Muscle layer of duodenum (tissue), 2 donors: ENCODE measurements around the gene MAST4.

Experiments used
- H3K27ac ChIP-seq: one replicate; pipeline ENCODE4 v1.7.0; 2013; ENCODE audit warnings: mild to moderate bottlenecking, low read length
- H3K27me3 ChIP-seq: one replicate; pipeline ENCODE4 v1.7.0; 2013; ENCODE audit warnings: low read depth, mild to moderate bottlenecking, control low read depth, low read length
- H3K36me3 ChIP-seq, 2 donors: one replicate each; pipeline ENCODE4 v1.7.0; 2013; ENCODE audit warnings: low read length in 2 of 2, control low read depth in 1 of 2, mild to moderate bottlenecking in 1 of 2; ENCODE audit not compliant: insufficient read depth in 2 of 2, control insufficient read depth in 1 of 2
- H3K4me1 ChIP-seq, 2 donors: one replicate each; pipeline ENCODE4 v1.7.0; 2013; ENCODE audit warnings: low read length in 2 of 2, mild to moderate bottlenecking in 2 of 2, control low read depth in 1 of 2, moderate library complexity in 1 of 2; ENCODE audit not compliant: insufficient read depth in 2 of 2, control insufficient read depth in 1 of 2
- H3K4me3 ChIP-seq, 2 donors: one replicate each; pipeline ENCODE4 v1.7.0; 2013; ENCODE audit warnings: low read length in 2 of 2, low read depth in 1 of 2, mild to moderate bottlenecking in 1 of 2
- H3K9me3 ChIP-seq, 2 donors: one replicate each; pipeline ENCODE4 v1.7.0; 2013; ENCODE audit warnings: low read length in 2 of 2, control low read depth in 1 of 2, mild to moderate bottlenecking in 1 of 2; ENCODE audit not compliant: control insufficient read depth in 1 of 2
- donor health status: healthy.

MAST4 gene

DNA sequence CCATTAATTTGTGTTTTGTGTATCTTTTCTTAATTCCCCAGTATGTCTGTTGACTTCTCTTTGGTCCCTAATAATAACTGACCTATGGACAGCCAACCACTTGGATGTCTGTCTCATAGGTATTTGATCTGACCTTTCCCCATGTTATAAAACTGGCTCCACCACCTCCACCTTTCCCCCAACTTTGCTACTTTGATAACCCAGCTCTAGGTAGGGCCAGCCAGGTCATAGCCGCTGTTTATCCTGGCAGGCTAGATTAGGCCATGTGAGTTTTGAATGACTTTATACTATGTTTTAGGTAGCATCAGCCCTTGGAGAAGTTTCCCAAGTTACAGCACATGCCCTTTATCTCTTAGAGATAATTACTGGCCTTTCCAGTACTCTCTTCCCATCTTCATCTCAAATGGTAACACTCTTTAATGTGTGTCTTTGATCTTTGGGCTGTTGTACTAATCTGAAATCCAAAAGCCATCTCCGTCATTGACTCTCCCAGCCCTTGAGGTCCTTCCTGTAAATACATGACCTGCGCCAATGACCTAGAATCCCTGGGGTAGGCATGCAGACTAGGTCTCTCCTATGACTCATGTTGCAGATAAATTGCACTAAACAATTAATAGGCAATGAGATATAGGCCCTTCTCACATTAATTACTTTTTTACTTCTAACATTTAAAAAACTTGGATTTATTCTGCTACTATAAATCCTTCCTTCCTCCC is 447.8 kb downstream of the MAST4 start:
- Histone ChIP-seq H3K9me3 (no peaks in the 10 kb centered on the region), H3K36me3 (no peaks in the 10 kb centered on the region), H3K4me1 (peaks cover 0 to 13% of the 10 kb centered on the region in 2 donors), H3K4me3 (no peak overlapping the region), H3K27me3 (no peaks in the 10 kb centered on the region), H3K27ac (no peak overlapping the region)

DNA sequence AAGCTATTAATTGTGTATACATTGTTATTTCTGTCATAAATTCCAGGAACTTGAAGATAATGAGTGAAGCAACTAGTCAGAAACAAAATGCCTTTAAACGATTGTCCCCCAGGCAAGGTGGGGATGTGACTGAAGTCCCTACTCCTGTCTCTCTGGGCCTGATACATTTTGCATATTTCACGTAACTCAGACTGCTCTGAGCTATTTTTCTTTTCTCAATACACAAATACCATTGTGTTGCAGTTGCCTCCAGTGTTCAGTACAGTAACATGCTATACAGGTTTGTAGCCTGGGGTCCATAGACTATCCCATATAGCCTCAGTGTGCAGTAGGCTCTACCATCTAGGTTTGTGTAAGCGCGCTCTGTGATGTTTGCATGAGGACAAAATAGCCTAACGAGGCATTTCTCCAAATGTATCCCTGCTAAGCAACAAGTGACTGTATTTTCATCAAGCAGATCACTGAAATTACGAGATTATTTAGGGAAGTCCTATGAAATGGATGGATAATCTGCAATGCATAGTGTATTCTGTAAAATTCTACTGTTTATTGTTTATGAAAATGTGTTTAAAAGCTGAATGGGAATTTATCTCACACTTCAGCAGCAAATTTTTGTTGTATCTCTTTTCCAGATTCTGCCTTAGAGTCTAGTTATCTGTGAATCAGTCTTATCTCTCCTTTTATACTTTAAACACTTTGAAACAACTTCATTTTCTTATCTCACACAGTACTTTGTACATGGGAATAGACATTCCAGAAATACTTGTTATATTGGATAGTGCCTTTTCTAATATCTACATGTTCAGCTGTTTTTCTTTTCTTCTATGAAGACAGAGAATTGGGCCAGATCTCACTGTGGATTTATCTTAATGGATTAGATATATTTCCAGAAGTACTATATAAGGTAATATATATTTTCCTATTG is 449.9 kb downstream of the MAST4 start:
- H3K9me3 ChIP-seq, result no peaks in the 10 kb centered on the region
- no peak overlapping the region for H3K27ac ChIP-seq
- H3K4me1 ChIP-seq, result peaks cover 0 to 19% of the 10 kb centered on the region in 2 donors
- peaks cover 0 to 4% of the 10 kb centered on the region in 2 donors for H3K36me3 ChIP-seq
- no peak overlapping the region for H3K4me3 ChIP-seq
- H3K27me3 ChIP-seq, result no peaks in the 10 kb centered on the region

DNA sequence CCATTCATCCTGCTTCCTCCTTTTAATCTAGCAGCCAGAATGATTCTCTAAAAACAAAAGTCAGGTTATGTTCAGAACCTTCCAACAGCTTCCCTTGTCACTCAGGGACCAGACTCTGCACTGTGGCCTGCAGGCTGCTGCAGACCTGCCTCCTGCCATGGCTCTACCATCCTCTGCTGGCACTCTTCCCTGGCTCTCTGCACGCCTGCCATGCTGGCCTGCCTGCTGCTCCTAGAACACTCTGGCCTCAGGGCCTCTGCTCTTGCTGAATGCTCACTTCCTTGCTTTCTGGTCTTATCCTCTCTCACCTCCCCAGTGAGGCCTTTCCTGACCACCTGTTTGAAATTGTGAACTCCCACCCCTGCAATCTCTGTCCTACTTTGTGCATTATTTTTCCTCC is 451.0 kb downstream of the MAST4 start:
- Histone ChIP-seq H3K36me3 (peaks cover 0 to 4% of the 10 kb centered on the region in 2 donors), H3K27me3 (no peaks in the 10 kb centered on the region), H3K4me1 (peaks cover 0 to 19% of the 10 kb centered on the region in 2 donors), H3K27ac (no peak overlapping the region), H3K9me3 (no peaks in the 10 kb centered on the region), H3K4me3 (no peak overlapping the region)

DNA sequence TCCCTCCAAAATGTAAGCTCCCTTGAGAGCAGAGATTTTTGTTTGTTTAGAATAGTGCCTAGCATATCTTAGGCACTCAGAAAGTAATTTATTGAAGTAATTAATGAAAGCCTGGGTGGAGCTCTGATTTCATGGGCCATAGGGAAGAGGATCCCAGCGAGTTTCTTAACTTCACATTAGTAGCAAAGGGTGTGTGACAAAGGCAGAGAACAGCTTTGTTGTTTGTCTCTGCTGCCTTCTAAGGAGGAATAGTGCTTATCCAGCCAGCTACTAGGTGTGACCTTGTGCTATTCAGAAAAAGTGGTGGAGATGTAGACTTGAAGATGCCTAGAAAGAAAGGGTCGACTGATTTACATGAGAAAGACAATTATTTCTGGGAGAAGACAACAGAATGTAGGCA is 451.4 kb downstream of the MAST4 start:
- H3K4me1 ChIP-seq, result peaks cover 0 to 16% of the 10 kb centered on the region in 2 donors
- H3K27me3 ChIP-seq, result no peaks in the 10 kb centered on the region
- H3K9me3 ChIP-seq, result no peaks in the 10 kb centered on the region
- H3K4me3 ChIP-seq, result no peak overlapping the region
- no peak overlapping the region for H3K27ac ChIP-seq
- peaks cover 0 to 4% of the 10 kb centered on the region in 2 donors for H3K36me3 ChIP-seq

DNA sequence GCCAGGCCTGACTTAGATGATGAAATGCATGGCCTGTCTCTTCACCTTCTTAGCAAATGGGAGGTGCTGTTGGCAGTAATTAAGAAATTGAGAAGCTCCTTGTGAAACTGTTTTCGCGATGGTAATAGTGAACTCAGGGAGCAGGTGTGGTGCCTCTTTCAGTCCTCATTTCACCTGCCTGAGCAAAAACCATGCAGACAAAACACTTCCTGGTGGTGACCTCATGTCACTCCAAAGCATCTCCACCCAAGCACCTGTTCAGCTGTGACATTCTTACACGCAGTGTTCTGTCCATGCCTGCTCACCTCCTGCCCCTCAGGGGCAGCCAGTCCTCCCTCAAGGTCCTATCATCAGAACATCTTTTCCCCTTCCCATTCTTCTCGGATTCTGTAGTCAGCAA is 453.9 kb downstream of the MAST4 start:
- peaks cover 0 to 4% of the 10 kb centered on the region in 2 donors for H3K36me3 ChIP-seq
- H3K27me3 ChIP-seq, result no peaks in the 10 kb centered on the region
- H3K4me1 ChIP-seq, result peaks cover 0 to 21% of the 10 kb centered on the region in 2 donors
- H3K27ac ChIP-seq, result peak overlapping the region; percentile 10
- H3K4me3 ChIP-seq, result no peak overlapping the region
- H3K9me3 ChIP-seq, result no peaks in the 10 kb centered on the region

DNA sequence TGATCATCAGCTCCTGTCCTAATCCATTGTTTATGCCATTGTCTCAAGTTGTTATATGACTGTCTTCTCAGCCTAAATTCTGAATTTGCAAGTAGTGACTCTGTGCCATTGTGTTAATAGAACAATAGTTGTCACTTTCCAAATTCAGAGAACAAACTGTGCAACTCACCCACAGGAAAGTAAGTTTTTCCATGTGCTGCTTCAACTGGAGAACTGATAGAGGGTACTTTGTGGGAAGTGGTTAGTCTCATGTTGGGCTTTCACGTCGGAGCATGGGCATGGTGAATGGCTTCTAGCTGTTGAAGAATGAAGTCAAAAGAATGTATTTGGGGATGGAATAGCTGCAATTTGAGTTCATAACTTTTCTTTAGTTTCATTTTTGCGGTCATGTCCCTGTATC is 454.4 kb downstream of the MAST4 start:
- Histone ChIP-seq H3K4me3 (no peak overlapping the region), H3K27ac (peak overlapping the region; percentile 10), H3K4me1 (peaks cover 0 to 21% of the 10 kb centered on the region in 2 donors), H3K36me3 (peaks cover 0 to 4% of the 10 kb centered on the region in 2 donors), H3K27me3 (no peaks in the 10 kb centered on the region), H3K9me3 (no peaks in the 10 kb centered on the region)

DNA sequence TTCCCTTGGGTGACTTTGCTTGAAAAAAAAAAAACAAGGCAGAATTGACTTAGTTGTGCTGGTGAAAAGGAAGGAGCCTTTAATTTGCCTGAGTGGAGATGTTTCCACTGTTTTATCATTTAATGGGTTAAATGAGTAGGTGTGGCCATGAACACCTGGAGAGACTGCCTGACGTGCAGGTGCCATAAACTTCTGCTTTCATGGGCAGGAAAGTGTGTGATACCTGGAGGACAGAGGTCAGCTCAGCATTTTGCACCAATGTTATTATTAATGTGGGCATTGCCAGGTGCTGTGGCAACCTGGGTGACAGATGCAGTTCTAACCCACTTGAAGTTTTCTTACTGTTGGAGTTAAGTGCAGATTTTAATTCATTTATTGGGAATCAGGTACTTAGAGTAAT is 455.0 kb downstream of the MAST4 start:
- Histone ChIP-seq H3K4me3 (no peak overlapping the region), H3K9me3 (no peaks in the 10 kb centered on the region), H3K4me1 (peaks cover 0 to 21% of the 10 kb centered on the region in 2 donors), H3K27me3 (no peaks in the 10 kb centered on the region), H3K36me3 (peaks cover 0 to 4% of the 10 kb centered on the region in 2 donors), H3K27ac (no peak overlapping the region)

DNA sequence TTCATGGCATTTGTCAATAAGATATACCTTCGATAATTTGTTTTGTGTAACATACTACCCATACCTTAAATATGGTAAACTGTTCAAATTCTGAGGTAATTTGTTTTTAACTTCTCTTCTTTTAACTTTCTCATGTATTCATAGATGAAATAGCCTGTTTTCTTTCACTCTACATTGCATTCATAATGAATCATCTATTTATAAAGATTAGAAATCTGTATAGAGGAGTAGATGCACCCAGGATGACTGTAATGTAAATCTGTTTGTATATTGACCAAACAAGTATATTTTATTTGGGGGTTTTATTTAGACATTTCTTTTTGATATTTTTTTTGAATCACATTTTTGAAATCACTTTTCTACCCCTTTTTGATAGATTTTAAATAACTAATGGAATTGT is 455.8 kb downstream of the MAST4 start:
- Histone ChIP-seq H3K36me3 (peaks cover 0 to 4% of the 10 kb centered on the region in 2 donors), H3K27me3 (no peaks in the 10 kb centered on the region), H3K4me3 (no peak overlapping the region), H3K9me3 (no peaks in the 10 kb centered on the region), H3K4me1 (peaks cover 0 to 18% of the 10 kb centered on the region in 2 donors), H3K27ac (no peak overlapping the region)

DNA sequence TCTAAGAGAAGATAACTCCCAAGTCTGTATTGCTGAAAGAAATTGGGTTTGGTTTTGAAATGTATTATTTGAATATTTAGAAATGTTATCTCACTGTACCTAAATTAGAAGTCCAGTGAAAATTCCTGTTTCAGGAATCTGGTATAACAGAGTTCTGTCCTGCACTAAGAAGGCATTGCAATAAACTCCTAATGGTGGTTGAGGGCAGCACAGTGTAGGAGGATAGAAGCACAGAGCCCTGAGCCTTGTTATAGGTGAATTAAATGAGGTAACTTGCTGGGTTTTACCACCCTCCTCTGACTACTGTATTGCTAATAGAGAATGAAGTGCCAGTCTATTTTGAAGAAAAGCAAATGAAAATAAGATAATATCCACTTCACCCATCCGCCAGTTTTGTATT is 457.0 kb downstream of the MAST4 start:
- Histone ChIP-seq H3K27me3 (no peaks in the 10 kb centered on the region), H3K4me1 (peaks cover 0 to 13% of the 10 kb centered on the region in 2 donors), H3K27ac (no peak overlapping the region), H3K9me3 (no peaks in the 10 kb centered on the region), H3K36me3 (peaks cover 0 to 4% of the 10 kb centered on the region in 2 donors), H3K4me3 (no peak overlapping the region)

DNA sequence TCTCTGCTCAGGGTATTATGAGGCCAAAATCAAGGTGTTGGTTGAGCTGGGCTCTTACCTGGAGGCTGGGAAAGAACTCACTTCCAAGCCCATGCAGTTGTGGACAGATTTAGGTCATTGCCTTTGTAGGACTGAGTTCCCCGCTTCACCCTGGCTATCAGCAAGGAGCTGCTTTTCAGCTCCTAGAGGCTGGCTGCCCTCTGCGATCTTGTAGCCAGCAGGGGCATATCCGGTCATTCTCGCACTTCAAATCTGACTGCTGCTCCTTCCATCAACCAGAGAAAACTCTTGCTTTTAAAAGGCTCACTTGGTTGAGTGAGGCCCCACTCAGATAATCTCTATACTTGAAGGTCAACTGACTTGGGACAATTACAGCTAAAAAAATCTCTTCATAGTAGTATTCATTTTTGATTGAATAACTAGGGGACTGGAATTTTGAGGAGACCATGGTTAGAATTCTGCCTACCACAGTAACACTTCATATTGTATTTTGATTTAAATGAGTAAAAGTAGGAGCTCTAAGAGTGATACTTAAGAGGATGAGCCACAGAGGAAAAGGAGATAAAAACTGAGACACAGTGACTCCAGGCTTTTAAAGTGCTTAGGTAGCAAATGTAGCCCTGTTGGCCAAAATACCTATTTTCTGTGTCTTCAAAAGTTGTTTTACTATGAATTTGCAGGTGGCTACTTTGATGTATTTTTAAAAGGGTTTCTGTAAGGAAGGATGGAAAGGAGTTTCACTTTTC is 463.0 kb downstream of the MAST4 start:
- H3K27ac ChIP-seq, result no peak overlapping the region
- no peaks in the 10 kb centered on the region for H3K27me3 ChIP-seq
- no peaks in the 10 kb centered on the region for H3K9me3 ChIP-seq
- H3K4me1 ChIP-seq, result no peaks in the 10 kb centered on the region
- no peak overlapping the region for H3K4me3 ChIP-seq
- H3K36me3 ChIP-seq, result no peaks in the 10 kb centered on the region
